NCI-H1048 (cell line): ENCODE data around the gene FN3KRP.
"Not testable (repeated sequence)": the region's sequence is repeated elsewhere in the genome, so short reads cannot be mapped to it uniquely, and the experiment has no call there.

ENCODE experiments used
- DNase-seq: peaks from one replicate; lab custom pipeline; 2025; lab: John Stamatoyannopoulos, UW

FN3KRP gene

GRCh38 chr17:82743344-82744219 is 27.1 kb downstream of the FN3KRP start:
- no peak for DNase-seq

GRCh38 chr17:82744736-82745135 is 28.2 kb downstream of the FN3KRP start:
- not testable (repeated sequence) for DNase-seq

GRCh38 chr17:82745524-82745923 is 29.0 kb downstream of the FN3KRP start:
- no peak for DNase-seq

GRCh38 chr17:82748756-82749155 is 32.2 kb downstream of the FN3KRP start:
- no peak for DNase-seq

- DNase-seq: no peak
Measured at GRCh38 chr17:82750241-82750908, 33.9 kb downstream of the FN3KRP start.

GRCh38 chr17:82751171-82751570 is 34.7 kb downstream of the FN3KRP start:
- no peak for DNase-seq

- peak; percentile 91 for DNase-seq
Measured at GRCh38 chr17:82751571-82752370, 35.3 kb downstream of the FN3KRP start, which contains the start of gene TBCD. TBCD (plus strand) TSS chr17:82752065; CDS start chr17:82752194, 129 bp downstream.

GRCh38 chr17:82752371-82753200 is 36.1 kb downstream of the FN3KRP start:
- no peak for DNase-seq

- no peak for DNase-seq
Measured at GRCh38 chr17:82753201-82753464, 36.6 kb downstream of the FN3KRP start.

GRCh38 chr17:82754297-82755208 is 38.0 kb downstream of the FN3KRP start:
- DNase-seq: peak; percentile 63

- DNase-seq: no peak
Measured at GRCh38 chr17:82756166-82756565, 39.7 kb downstream of the FN3KRP start.

- no peak for DNase-seq
Measured at GRCh38 chr17:82765371-82765770, 48.9 kb downstream of the FN3KRP start.

- DNase-seq: no peak
Measured at GRCh38 chr17:82767041-82767754, 50.7 kb downstream of the FN3KRP start.

- no peak for DNase-seq
Measured at GRCh38 chr17:82769041-82769440, 52.5 kb downstream of the FN3KRP start.

GRCh38 chr17:82772026-82772425 is 55.5 kb downstream of the FN3KRP start:
- DNase-seq: no peak

- not testable (repeated sequence) for DNase-seq
Measured at GRCh38 chr17:82774456-82774855, 58.0 kb downstream of the FN3KRP start.

- peak; percentile 9 for DNase-seq
Measured at GRCh38 chr17:82775001-82775823, 58.7 kb downstream of the FN3KRP start.

GRCh38 chr17:82776454-82776853 is 59.9 kb downstream of the FN3KRP start:
- no peak for DNase-seq
